ENCODE results near the gene RBBP8NL. TPM values are rescaled to one million over a fixed set of nuclear protein-coding genes. Genes with fewer than 3 reads are reported as not detected.

Gene RBBP8NL
- polyA plus RNA-seq, 1 experiment = not detected

DNA sequence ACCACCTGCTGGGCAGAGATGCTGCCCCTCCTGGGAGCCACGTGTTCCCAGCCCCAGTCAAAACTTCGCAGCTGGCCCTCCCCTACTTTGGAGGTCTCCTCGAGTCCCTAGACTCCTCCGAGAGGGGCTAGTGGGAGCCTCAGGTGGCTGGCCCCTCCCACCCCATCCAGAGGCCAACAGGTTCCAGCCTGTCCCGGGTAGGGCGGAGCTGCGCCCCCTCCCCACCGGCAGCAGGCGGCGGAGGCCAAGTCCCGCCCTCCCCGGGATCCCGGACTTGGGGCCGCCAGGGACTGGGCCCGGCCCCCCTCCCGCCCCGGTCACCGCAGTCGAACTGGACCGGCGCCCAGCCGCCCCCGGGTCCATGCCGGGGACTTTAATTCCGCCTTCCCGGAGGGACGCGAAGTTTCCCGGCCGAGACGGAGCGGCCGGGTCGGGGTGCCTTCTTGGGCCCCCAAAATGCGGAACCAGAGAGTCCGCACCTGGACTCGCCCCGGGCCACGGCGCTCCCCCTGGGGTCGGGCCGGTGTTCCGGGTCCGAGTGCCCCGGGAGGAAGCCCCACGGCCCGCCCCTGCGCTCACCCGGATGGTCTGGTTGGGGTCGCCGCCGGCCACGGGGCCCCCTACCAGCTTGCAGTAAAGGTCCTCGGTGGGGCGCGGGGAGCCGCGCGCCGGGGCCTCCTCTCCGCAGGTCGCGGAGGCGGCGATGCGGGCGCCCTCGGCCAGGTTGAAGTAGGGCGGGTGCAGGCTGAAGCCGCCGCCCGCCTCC, 60.8 kb downstream of the RBBP8NL start:
- H3K4me3 ChIP-seq (ENCODE audit: low read depth, low read length) = peak overlapping the region; percentile 62
- no peak overlapping the region for H3K27ac ChIP-seq (ENCODE audit: low read depth, low read length)
- TF ChIP-seq, protein P1, sequence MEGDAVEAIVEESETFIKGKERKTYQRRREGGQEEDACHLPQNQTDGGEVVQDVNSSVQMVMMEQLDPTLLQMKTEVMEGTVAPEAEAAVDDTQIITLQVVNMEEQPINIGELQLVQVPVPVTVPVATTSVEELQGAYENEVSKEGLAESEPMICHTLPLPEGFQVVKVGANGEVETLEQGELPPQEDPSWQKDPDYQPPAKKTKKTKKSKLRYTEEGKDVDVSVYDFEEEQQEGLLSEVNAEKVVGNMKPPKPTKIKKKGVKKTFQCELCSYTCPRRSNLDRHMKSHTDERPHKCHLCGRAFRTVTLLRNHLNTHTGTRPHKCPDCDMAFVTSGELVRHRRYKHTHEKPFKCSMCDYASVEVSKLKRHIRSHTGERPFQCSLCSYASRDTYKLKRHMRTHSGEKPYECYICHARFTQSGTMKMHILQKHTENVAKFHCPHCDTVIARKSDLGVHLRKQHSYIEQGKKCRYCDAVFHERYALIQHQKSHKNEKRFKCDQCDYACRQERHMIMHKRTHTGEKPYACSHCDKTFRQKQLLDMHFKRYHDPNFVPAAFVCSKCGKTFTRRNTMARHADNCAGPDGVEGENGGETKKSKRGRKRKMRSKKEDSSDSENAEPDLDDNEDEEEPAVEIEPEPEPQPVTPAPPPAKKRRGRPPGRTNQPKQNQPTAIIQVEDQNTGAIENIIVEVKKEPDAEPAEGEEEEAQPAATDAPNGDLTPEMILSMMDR (IDR thresholded peaks at IDR 0.05; ENCODE audit: low read depth, low read length) = no peak
- no peaks in the 10 kb centered on the region; the same call in 1 of the 2 replicates for H3K9me3 ChIP-seq (ENCODE audit: control insufficient read depth, insufficient read depth, low read length)
- DNase-seq (ENCODE audit: low read depth, low spot score) = no peak
- ChIA-PET POLR2A (no interaction called here), CTCF (interaction anchor here (1.8 kb wide), 1 partner anchor 16 kb away, joined by 5 read pairs; no protein-coding TSS in a partner anchor)
- no peaks in the 10 kb centered on the region for H3K27me3 ChIP-seq (ENCODE audit: control insufficient read depth, insufficient read depth, low read length)

DNA sequence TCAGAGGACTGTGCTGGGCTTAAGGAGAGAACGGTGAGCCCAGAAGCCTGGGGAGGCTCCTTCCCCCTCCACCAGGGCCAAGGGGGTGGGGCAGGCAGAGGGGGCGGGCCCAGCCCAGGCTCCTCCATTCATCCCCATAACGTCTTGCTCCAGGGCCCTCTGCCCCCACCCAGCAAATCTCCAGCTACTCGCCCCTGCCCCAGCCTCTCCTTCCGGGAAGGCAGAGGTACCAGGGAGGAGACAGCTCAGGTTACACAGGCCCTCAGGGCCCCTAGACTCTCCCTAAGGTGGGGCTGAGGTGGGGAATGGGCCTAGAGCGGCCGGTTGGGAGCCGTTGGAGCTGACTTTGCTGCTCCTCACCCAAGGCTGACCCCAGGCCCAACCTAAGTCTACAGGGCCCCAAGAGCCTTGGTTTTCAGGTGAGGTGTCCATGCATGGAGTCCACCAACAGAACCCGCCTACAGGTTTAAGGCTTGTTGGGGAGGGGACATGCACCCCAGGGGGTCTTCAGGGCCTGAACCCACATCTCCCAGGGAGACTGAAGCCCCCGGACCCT, 61.4 kb downstream of the RBBP8NL start:
- no peak overlapping the region for H3K27ac ChIP-seq (ENCODE audit: low read depth, low read length)
- POLR2A ChIA-PET = interaction anchor here (0.8 to 0.9 kb wide), 2 partner anchors 9 kb away, joined by 3 to 5 read pairs; no protein-coding TSS in a partner anchor
- H3K27me3 ChIP-seq (ENCODE audit: control insufficient read depth, insufficient read depth, low read length) = no peaks in the 10 kb centered on the region
- H3K4me3 ChIP-seq (ENCODE audit: low read depth, low read length) = peak overlapping the region; percentile 62
- CTCF ChIA-PET = interaction anchor here (0.6 to 1.8 kb wide), 3 partner anchors 10 to 21 kb away, joined by 4 to 5 read pairs (median 5); no protein-coding TSS in a partner anchor
- TF ChIP-seq, protein P1 (IDR thresholded peaks at IDR 0.05; ENCODE audit: low read depth, low read length) = no peak
- H3K9me3 ChIP-seq (ENCODE audit: control insufficient read depth, insufficient read depth, low read length) = no peaks in the 10 kb centered on the region; the same call in 1 of the 2 replicates
- DNase-seq (ENCODE audit: low read depth, low spot score) = no peak

DNA sequence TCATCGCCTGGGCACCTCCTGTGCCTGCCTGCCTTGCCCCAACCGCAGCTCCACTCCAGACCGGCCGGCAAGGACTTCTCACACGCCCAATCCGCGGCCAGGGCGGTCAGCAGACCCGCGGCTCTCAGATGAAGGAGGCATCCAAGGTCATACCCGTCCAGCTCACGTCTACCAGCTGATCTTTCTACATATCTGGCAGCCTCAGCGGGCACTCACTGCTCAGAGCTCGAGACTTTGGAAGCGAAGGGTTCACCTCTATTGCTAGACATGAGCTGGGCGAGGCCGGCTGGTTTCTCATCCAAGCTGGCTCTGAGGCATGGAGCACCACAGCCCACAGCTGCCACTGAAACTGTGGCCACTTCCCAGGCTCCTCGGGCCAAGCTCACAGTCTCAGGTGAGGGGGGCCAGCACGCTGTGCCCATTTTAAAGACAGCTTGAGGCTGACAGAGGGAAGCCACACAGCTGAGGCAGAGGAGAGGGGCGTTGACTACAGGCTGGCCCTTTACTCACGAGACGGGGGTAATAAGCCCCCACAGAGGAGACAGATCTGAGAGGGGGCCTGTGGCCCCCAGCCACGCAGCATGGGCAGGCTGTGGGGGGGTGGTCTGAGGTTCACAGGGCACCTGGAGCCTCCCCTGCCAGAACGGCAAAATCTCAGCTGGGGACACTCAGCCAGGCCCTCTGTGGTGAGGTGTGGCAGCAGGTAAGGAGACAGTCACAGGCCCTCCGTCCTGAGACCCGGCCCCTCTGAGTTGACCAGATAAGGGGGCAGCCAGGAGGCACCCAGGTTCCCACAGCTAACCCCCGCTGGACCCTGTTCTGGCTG, 62.2 kb downstream of the RBBP8NL start:
- Histone ChIP-seq H3K27me3 (ENCODE audit: control insufficient read depth, insufficient read depth, low read length) (no peaks in the 10 kb centered on the region), H3K4me3 (ENCODE audit: low read depth, low read length) (no peak overlapping the region)
- TF ChIP-seq, protein P1 (IDR thresholded peaks at IDR 0.05; ENCODE audit: low read depth, low read length) = no peak

DNA sequence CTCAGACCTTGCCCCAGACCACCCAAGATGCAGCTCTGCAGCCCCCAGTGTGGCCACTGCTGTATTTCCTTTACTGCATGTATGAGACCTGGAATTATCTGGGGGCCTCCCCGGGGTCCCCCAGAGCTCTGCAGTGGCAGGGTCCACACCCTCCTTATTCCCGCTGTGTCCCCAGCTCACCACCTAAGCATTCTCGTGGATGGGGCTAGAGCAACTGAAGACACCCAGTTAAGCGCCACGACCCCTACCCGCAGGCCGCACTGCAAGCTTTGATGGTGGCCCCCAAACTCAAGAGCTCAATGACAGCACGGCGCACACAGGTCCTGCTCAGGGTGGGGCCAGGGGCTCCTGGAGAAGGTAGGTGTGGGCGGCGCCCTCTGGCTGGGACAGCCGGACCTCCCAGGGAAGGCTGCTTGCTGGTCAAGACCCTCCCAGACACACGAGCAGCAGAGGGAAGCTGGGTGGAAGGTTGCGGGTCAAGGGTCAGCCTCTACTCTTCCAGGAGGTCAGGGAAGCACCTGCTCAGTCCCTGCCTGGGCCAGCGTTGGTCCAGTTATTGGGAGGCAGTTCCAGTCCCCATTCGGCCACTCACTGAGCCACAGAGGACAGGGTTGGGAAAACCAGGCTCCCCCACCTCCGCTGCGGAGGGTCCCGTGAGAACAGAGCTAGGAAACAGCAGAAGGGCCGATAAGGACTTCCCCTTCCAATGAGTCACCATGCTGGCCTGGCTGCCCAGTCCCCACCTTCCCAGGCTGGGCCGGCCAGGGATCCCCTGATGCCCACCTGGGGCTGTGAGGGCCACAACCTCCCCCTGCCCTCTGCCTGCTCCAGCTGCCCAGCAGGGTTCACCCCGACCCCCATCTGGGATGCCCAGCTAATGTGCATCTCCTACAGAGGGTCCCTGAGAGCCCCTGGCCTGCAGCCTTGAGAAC, 63.2 kb downstream of the RBBP8NL start:
- no peak for DNase-seq (ENCODE audit: low read depth, low spot score)
- no peak overlapping the region for H3K4me3 ChIP-seq (ENCODE audit: low read depth, low read length)

More for the DNA sequence above, 62.2 kb downstream of the RBBP8NL start:
- no peak overlapping the region for H3K27ac ChIP-seq (ENCODE audit: low read depth, low read length)
- no peaks in the 10 kb centered on the region; the same call in 1 of the 2 replicates for H3K9me3 ChIP-seq (ENCODE audit: control insufficient read depth, insufficient read depth, low read length)
- DNase-seq (ENCODE audit: low read depth, low spot score) = no peak
- POLR2A ChIA-PET = interaction anchor here (0.8 to 1.1 kb wide), 3 partner anchors 9 to 62 kb away, joined by 3 to 5 read pairs (median 3); no protein-coding TSS in a partner anchor
- CTCF ChIA-PET = interaction anchor here (0.6 to 1.8 kb wide), 4 partner anchors 10 to 63 kb away, joined by 4 to 5 read pairs (median 4); no protein-coding TSS in a partner anchor

More for the DNA sequence above, 63.2 kb downstream of the RBBP8NL start:
- TF ChIP-seq, protein P1 (IDR thresholded peaks at IDR 0.05; ENCODE audit: low read depth, low read length) = no peak
- ChIA-PET CTCF (interaction anchor here (1.3 to 1.4 kb wide), 2 partner anchors 11 to 62 kb away, joined by 4 to 5 read pairs; no protein-coding TSS in a partner anchor), POLR2A (interaction anchor here (1.1 kb wide), 1 partner anchor 61 kb away, joined by 3 read pairs; no protein-coding TSS in a partner anchor)
- Histone ChIP-seq H3K9me3 (ENCODE audit: control insufficient read depth, insufficient read depth, low read length) (no peaks in the 10 kb centered on the region; the same call in 1 of the 2 replicates), H3K27me3 (ENCODE audit: control insufficient read depth, insufficient read depth, low read length) (no peaks in the 10 kb centered on the region), H3K27ac (ENCODE audit: low read depth, low read length) (no peak overlapping the region)

All from AG04450 (cell line).